Measurements from ENCODE around the gene NRTN.

The NRTN gene

GRCh38 chr19:5803752-5804515, 933 bp upstream of the NRTN start:
- POLR2A ChIA-PET (ENCODE audit: low non-redundant PET), result interaction anchor here (0.5 to 1.2 kb wide), 4 partner anchors 18 to 100 kb away, joined by 3 to 7 read pairs (median 4); partner anchors contain the start of gene NDUFA11
- peak; percentile 90 for DNase-seq (ENCODE audit: low spot score)
- CTCF ChIA-PET, result interaction anchor here (0.6 to 1.7 kb wide), 38 partner anchors 9 to 1257 kb away, joined by 3 to 20 read pairs (median 4); partner anchors contain the start of genes CAPS, CATSPERD, DUS3L and FUT3
- H3K27ac ChIP-seq, result peak overlapping the region; percentile 39; the same call in 1 of the 2 replicates
- TF ChIP-seq CTCF (conservative IDR thresholded peaks at IDR 0.05; ENCODE audit: low read depth), result peak; percentile 96

GRCh38 chr19:5805462-5806132, 730 bp downstream of the NRTN start:
- DNase-seq (ENCODE audit: low spot score), result peak; percentile 60

GRCh38 chr19:5806133-5806489, 1.2 kb downstream of the NRTN start:
- ChIA-PET CTCF (interaction anchor here (0.7 to 1.0 kb wide), 5 partner anchors 17 to 94 kb away, joined by 3 to 7 read pairs (median 3); no protein-coding TSS in a partner anchor), POLR2A (ENCODE audit: low non-redundant PET) (no interaction called here)
- DNase-seq (ENCODE audit: low spot score), result no peak
- TF ChIP-seq CTCF (conservative IDR thresholded peaks at IDR 0.05; ENCODE audit: low read depth), result peak; percentile 42
- H3K27ac ChIP-seq, result peak overlapping the region; percentile 27

More at GRCh38 chr19:5805462-5806132, 730 bp downstream of the NRTN start:
- peak overlapping the region; percentile 27 for H3K27ac ChIP-seq
- POLR2A ChIA-PET (ENCODE audit: low non-redundant PET), result no interaction called here
- peak; percentile 83 for TF ChIP-seq CTCF (conservative IDR thresholded peaks at IDR 0.05; ENCODE audit: low read depth)
- CTCF ChIA-PET, result interaction anchor here (0.5 to 1.0 kb wide), 3 partner anchors 21 to 85 kb away, joined by 3 read pairs; no protein-coding TSS in a partner anchor

GRCh38 chr19:5806905-5807304, 2.0 kb downstream of the NRTN start:
- H3K27ac ChIP-seq, result peak overlapping the region; percentile 27
- POLR2A ChIA-PET (ENCODE audit: low non-redundant PET), result no interaction called here
- DNase-seq (ENCODE audit: low spot score), result no peak
- no peak for TF ChIP-seq CTCF (conservative IDR thresholded peaks at IDR 0.05; ENCODE audit: low read depth)
- CTCF ChIA-PET, result interaction anchor here (0.6 to 1.0 kb wide), 4 partner anchors 16 to 89 kb away, joined by 3 to 7 read pairs (median 4); no protein-coding TSS in a partner anchor

GRCh38 chr19:5808120-5808816, 3.4 kb downstream of the NRTN start:
- no peak for DNase-seq (ENCODE audit: low spot score)
- peak overlapping the region; percentile 62; the same call in 1 of the 2 replicates for H3K27ac ChIP-seq
- ChIA-PET CTCF (interaction anchor here (0.6 to 1.0 kb wide), 4 partner anchors 14 to 18 kb away, joined by 3 to 6 read pairs (median 4); no protein-coding TSS in a partner anchor), POLR2A (ENCODE audit: low non-redundant PET) (interaction anchor here (0.7 kb wide), 1 partner anchor 1151 kb away, joined by 6 read pairs; no protein-coding TSS in a partner anchor)
- TF ChIP-seq CTCF (conservative IDR thresholded peaks at IDR 0.05; ENCODE audit: low read depth), result no peak

Data from RWPE1 (cell line).